Endothelial cell (in vitro differentiated cells): Measurements from ENCODE around the gene NR1H4. TPM values are rescaled to one million over a fixed set of nuclear protein-coding genes. Genes with fewer than 3 reads are reported as not detected.

Source experiments
- DNase-seq: peaks from one replicate; pipeline ENCODE4 v3.0.0; 2021; ENCODE audit warnings: low spot score
- H3K27ac Mint-ChIP-seq: one replicate; pipeline ENCODE4 v1.8.0; 2021; ENCODE audit warnings: mixed read lengths, inconsistent platforms; ENCODE audit not compliant: unreplicated experiment
- H3K27me3 Mint-ChIP-seq: one replicate; pipeline ENCODE4 v1.8.0; 2021; ENCODE audit warnings: mild to moderate bottlenecking, moderate library complexity, mixed read lengths, inconsistent platforms; ENCODE audit not compliant: unreplicated experiment
- H3K36me3 Mint-ChIP-seq: one replicate; pipeline ENCODE4 v1.8.0; 2021; ENCODE audit warnings: mild to moderate bottlenecking, low read depth, mixed read lengths, inconsistent platforms; ENCODE audit not compliant: unreplicated experiment
- H3K4me1 Mint-ChIP-seq: one replicate; pipeline ENCODE4 v1.8.0; 2021; ENCODE audit warnings: mild to moderate bottlenecking, mixed read lengths, inconsistent platforms; ENCODE audit not compliant: unreplicated experiment
- H3K4me3 Mint-ChIP-seq: one replicate; pipeline ENCODE4 v1.8.0; 2021; ENCODE audit warnings: mild to moderate bottlenecking, mixed read lengths, inconsistent platforms; ENCODE audit not compliant: unreplicated experiment
- H3K9me3 Mint-ChIP-seq: one replicate; pipeline ENCODE4 v1.8.0; 2021; ENCODE audit warnings: mixed read lengths, inconsistent platforms; ENCODE audit not compliant: unreplicated experiment
- total RNA-seq: library from RNA; stranded (reverse); fragmentation: NEBNext Ultra II Directional; extraction: Animal tissue kit (Norgen Biotek cat#: 25700); gene quantifications from one replicate; pipeline ENCODE4 v1.2.1, GENCODE V29; 2021; ENCODE audit not compliant: unreplicated experiment
- TF ChIP-seq, protein P1 (sequence below): fragments of 200-600 bp; sonication (generic); IDR thresholded peaks from one replicate; pipeline ENCODE4 v1.5.0; 2021; ENCODE audit warnings: antibody characterized with exemption; ENCODE audit not compliant: unreplicated experiment

Gene NR1H4
- total RNA-seq, 1 donor from 2014 or later: not detected

DNA sequence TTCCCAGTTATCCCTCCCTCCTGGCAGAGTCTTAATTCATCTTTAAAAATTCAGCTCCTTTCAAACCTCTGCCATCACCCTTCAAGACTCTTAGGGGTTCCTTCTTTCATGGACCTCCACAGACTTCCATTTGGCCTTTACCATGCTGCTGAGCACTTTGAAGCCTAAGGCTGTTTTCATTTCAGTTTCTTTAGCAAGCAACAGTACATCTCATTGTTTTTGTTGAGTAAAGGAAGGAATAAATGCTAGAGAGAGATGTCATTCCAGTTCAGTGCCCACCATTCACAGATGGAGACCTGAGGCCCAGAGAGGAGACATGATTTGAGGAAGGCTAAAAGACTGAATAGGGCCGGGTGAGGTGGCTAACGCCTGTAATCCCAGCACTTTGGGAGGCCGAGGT is 98.5 kb downstream of the NR1H4 start:
- Mint-ChIP-seq H3K9me3 (no peaks in the 10 kb centered on the region), H3K27ac (peak overlapping the region; percentile 84), H3K36me3 (peaks cover 3% of the 10 kb centered on the region), H3K27me3 (peaks cover 7% of the 10 kb centered on the region), H3K4me1 (peaks cover 37% of the 10 kb centered on the region), H3K4me3 (peak overlapping the region; percentile 58)
- TF ChIP-seq, protein P1, sequence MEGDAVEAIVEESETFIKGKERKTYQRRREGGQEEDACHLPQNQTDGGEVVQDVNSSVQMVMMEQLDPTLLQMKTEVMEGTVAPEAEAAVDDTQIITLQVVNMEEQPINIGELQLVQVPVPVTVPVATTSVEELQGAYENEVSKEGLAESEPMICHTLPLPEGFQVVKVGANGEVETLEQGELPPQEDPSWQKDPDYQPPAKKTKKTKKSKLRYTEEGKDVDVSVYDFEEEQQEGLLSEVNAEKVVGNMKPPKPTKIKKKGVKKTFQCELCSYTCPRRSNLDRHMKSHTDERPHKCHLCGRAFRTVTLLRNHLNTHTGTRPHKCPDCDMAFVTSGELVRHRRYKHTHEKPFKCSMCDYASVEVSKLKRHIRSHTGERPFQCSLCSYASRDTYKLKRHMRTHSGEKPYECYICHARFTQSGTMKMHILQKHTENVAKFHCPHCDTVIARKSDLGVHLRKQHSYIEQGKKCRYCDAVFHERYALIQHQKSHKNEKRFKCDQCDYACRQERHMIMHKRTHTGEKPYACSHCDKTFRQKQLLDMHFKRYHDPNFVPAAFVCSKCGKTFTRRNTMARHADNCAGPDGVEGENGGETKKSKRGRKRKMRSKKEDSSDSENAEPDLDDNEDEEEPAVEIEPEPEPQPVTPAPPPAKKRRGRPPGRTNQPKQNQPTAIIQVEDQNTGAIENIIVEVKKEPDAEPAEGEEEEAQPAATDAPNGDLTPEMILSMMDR: no peak
- DNase-seq: no peak

DNA sequence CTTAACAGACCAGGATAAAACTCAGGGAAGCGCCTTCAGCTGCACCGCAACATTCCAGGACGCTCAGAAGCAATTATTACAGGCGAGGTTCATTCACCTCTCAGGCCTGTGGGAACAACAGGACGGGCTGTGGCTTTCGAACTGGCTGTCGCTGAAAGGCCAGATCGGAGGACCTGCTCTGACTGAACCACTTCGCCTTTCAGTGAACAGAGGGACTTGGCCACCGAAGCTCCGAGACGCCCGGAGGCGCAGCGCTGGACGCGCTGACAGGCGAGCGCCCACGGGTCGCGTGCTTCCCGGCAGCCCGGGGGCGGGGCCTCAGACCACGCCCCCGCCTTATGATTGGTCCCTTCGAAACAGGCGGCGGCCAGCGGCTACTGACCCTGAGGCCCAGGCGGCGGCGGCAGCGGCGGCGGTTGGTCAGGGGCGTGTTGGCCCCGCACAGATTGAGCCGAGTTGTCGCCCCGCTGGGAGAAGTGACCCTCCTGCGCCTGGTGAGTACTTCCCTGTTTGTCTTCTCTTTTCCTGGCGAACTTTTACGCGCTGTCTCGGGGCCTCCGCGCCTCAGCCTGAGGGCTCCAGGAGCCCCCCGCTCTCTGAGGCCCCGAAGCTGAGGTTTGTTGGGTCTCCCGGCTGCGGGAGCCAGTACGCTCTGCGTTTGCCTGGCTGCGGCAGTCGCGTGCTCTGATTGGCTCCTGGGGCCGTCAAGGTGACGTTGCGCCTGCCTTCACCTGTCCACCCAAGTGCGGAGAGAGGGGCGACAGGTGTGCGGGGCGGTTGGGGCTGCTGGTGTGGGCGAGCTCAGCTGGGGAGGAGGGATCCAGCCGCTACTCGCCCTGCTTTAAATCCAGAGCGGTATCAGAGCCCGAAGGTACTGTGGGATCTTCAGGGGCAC is 99.9 kb downstream of the NR1H4 start, which contains the start of gene GAS2L3:
GAS2L3 (plus strand) TSS at position 393 of the 895 bp plus-strand sequence. CDS start 21,221 bp downstream, outside the sequence.
- TF ChIP-seq, protein P1: no peak
- Mint-ChIP-seq H3K9me3 (no peaks in the 10 kb centered on the region), H3K4me1 (peaks cover 36% of the 10 kb centered on the region), H3K27ac (peak within 1 kb of the TSS; percentile 98), H3K4me3 (peak within 1 kb of the TSS; percentile 97), H3K27me3 (peaks cover 7% of the 10 kb centered on the region), H3K36me3 (peaks cover 4% of the 10 kb centered on the region)
- DNase-seq: peak; percentile 94

DNA sequence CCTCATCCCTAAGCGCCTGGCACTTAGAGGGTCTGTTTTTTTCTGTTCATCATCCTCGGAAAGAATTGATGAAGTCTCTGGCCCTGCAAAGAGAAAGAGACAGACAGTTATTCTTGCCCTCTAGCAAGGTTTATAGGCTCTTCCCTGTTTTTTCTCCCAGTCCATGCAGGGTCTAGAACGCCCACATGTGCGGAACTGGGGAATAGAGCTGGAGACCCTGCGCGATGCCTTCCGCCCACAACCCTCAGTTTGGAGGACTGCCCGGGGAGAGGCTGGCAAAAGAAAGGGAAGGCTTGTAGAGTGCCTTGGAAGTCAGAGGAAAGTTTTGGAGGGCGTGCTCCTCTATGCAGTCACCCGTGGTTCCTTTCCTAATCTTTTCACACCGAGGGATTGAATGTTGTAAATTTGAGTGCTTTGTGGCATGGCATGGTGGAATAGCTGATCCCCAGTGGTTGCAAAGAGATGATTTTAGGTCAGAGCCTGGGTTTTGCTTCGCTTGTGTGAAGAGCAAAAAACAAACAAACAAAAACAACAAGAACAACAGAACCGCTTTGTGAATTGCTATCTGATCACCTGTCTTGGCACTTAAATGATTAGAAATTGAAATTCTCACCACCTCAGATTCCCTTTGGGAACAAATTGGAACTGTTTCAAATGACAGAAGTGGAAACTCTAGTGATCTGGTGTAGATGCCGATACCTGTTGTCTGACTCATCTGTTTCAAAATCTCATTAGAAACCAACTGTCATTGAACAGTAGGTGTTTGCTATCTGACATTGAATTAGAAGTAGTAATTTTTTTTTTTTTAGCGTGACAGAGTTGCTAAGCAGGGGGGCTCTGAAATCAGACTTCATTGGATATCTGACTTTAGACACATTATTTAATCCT is 100.8 kb downstream of the NR1H4 start:
- Mint-ChIP-seq H3K27ac (peak overlapping the region; percentile 95), H3K4me3 (peak overlapping the region; percentile 97), H3K36me3 (peaks cover 11% of the 10 kb centered on the region), H3K27me3 (peaks cover 7% of the 10 kb centered on the region), H3K4me1 (peaks cover 38% of the 10 kb centered on the region), H3K9me3 (no peaks in the 10 kb centered on the region)
- no peak for DNase-seq
- TF ChIP-seq, protein P1: no peak

DNA sequence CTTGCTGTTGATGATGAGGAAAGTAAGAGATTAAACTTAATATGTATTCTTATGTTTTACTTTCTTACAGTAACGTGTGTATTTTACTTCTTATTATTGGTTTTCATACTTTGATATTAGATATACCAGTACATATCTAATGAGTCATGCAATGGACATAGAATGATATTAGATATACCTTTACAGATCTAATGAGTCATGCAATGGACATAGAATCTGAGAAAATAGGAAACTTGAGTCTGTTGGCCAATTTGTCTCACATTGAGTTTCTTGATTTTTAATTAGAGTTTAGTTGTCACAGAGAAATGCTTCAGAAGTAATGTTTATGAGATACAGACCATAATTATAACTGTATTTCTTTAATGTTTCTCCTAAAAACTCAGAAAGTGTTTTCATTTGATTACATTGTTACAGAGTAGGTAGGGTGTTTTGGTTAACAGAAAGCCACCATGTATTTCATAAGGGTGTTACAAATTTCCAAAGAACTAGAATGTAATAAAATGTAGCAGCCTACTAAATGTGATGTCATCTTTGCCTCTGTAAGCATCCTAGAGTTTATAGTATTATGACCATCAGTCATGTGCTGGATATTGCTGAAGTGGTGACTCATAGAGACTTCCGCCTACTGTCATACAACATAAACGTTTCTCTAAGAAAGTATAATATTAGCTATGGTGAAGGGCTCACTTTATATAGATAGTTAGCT is 102.8 kb downstream of the NR1H4 start:
- Mint-ChIP-seq H3K9me3 (no peaks in the 10 kb centered on the region), H3K4me3 (no peak overlapping the region), H3K36me3 (peaks cover 11% of the 10 kb centered on the region), H3K27ac (no peak overlapping the region), H3K4me1 (peaks cover 39% of the 10 kb centered on the region), H3K27me3 (peaks cover 4% of the 10 kb centered on the region)
- TF ChIP-seq, protein P1: no peak
- DNase-seq: no peak
